KMS-11 (cell line): Measurements from ENCODE around the gene ULK1.

Source experiments
- H2AFZ ChIP-seq: fragments of 200-600 bp; sonication (generic); 2 replicates; pipeline ENCODE4 v1.6.1; 2016; ENCODE audit warnings: antibody characterized with exemption, mixed run types, low read depth
- H3K27ac ChIP-seq: fragments of 200-600 bp; sonication (generic); 2 replicates; pipeline ENCODE4 v1.6.1; 2016; ENCODE audit warnings: mild to moderate bottlenecking, mixed run types
- H3K27me3 ChIP-seq: fragments of 200-600 bp; sonication (generic); 2 replicates; pipeline ENCODE4 v1.6.1; 2017; ENCODE audit warnings: mild to moderate bottlenecking, low read depth, mixed run types, moderate library complexity; ENCODE audit not compliant: insufficient read depth
- H3K36me3 ChIP-seq: fragments of 200-600 bp; sonication (generic); 2 replicates; pipeline ENCODE4 v1.6.1; 2017; ENCODE audit warnings: mild to moderate bottlenecking, mixed run types; ENCODE audit not compliant: insufficient read depth
- H3K4me1 ChIP-seq: fragments of 200-600 bp; sonication (generic); 2 replicates; pipeline ENCODE4 v1.6.1; 2016; ENCODE audit warnings: mild to moderate bottlenecking, low read depth, mixed run types; ENCODE audit not compliant: poor library complexity, severe bottlenecking
- H3K4me2 ChIP-seq: fragments of 200-600 bp; sonication (generic); 2 replicates; pipeline ENCODE4 v1.7.0; 2016; ENCODE audit warnings: mild to moderate bottlenecking, mixed run types
- H3K4me3 ChIP-seq: fragments of 200-600 bp; sonication (generic); IDR thresholded peaks from 2 replicates; pipeline ENCODE4 v1.6.1; 2017; ENCODE audit warnings: low read depth, low read length, mixed read lengths; ENCODE audit not compliant: insufficient read depth
- H3K79me2 ChIP-seq: fragments of 200-600 bp; sonication (generic); 2 replicates; pipeline ENCODE4 v1.6.1; 2016; ENCODE audit warnings: low read depth, mixed run types; ENCODE audit not compliant: insufficient read depth
- H3K9ac ChIP-seq: fragments of 200-600 bp; sonication (generic); 2 replicates; pipeline ENCODE4 v1.6.1; 2016; ENCODE audit warnings: mild to moderate bottlenecking, mixed run types
- H4K20me1 ChIP-seq: fragments of 200-600 bp; sonication (generic); 2 replicates; pipeline ENCODE4 v1.6.1; 2016; ENCODE audit warnings: mild to moderate bottlenecking, mixed run types; ENCODE audit not compliant: insufficient read depth
- TF ChIP-seq, protein P1 (sequence below): fragments of 200-600 bp; sonication (generic); conservative IDR thresholded peaks from 2 replicates; pipeline ENCODE4 v1.6.1; 2017; ENCODE audit warnings: low read depth, mild to moderate bottlenecking, antibody characterized with exemption, low read length, moderate library complexity, mixed read lengths

ULK1 gene

DNA sequence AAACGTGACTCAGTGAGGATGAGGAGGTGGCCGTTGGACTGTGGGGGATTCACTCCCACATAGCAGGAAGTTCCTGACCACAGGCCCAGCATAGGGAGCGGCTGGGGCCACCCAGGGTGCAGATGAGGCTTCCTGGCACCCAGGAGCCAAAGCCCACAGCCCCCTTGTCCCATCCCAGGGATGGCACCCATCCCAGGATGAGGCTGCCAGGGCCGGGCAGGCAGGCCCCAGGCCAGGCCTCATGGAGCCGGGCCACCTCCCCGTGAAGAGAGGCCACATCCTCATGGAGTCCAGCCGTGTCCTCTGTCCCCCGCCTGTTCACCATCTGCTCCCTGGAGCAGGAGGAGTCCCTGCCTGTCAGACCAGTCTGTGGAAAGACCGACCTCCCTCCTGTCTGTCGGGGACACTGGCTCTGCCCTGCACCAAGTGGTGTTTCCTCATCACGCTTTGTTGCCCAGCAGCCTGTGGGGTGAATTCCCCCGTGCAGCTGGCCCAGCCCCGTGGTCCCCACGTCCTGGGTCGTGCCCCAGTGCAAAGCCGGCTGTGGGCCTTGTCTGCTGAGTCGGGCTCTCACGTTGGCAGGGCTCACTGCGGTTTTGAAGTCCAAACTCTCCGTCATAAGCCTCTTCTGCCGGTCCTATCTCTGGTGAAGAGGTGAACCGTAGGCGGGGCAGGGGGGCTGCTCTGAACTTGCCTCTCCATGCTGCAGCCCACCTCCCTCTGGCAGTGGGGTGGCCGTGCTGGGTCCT, 41.7 kb upstream of the ULK1 start:
- H2AFZ ChIP-seq, result no peak overlapping the region
- no peaks in the 10 kb centered on the region for H3K27me3 ChIP-seq
- H3K4me3 ChIP-seq, result no peak overlapping the region
- TF ChIP-seq, protein P1, sequence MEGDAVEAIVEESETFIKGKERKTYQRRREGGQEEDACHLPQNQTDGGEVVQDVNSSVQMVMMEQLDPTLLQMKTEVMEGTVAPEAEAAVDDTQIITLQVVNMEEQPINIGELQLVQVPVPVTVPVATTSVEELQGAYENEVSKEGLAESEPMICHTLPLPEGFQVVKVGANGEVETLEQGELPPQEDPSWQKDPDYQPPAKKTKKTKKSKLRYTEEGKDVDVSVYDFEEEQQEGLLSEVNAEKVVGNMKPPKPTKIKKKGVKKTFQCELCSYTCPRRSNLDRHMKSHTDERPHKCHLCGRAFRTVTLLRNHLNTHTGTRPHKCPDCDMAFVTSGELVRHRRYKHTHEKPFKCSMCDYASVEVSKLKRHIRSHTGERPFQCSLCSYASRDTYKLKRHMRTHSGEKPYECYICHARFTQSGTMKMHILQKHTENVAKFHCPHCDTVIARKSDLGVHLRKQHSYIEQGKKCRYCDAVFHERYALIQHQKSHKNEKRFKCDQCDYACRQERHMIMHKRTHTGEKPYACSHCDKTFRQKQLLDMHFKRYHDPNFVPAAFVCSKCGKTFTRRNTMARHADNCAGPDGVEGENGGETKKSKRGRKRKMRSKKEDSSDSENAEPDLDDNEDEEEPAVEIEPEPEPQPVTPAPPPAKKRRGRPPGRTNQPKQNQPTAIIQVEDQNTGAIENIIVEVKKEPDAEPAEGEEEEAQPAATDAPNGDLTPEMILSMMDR, result no peak
- no peaks in the 10 kb centered on the region for H4K20me1 ChIP-seq
- H3K36me3 ChIP-seq, result no peaks in the 10 kb centered on the region
- H3K4me2 ChIP-seq, result no peak overlapping the region
- H3K79me2 ChIP-seq, result no peaks in the 10 kb centered on the region
- no peaks in the 10 kb centered on the region for H3K4me1 ChIP-seq
- H3K27ac ChIP-seq, result no peak overlapping the region
- H3K9ac ChIP-seq, result no peak overlapping the region

DNA sequence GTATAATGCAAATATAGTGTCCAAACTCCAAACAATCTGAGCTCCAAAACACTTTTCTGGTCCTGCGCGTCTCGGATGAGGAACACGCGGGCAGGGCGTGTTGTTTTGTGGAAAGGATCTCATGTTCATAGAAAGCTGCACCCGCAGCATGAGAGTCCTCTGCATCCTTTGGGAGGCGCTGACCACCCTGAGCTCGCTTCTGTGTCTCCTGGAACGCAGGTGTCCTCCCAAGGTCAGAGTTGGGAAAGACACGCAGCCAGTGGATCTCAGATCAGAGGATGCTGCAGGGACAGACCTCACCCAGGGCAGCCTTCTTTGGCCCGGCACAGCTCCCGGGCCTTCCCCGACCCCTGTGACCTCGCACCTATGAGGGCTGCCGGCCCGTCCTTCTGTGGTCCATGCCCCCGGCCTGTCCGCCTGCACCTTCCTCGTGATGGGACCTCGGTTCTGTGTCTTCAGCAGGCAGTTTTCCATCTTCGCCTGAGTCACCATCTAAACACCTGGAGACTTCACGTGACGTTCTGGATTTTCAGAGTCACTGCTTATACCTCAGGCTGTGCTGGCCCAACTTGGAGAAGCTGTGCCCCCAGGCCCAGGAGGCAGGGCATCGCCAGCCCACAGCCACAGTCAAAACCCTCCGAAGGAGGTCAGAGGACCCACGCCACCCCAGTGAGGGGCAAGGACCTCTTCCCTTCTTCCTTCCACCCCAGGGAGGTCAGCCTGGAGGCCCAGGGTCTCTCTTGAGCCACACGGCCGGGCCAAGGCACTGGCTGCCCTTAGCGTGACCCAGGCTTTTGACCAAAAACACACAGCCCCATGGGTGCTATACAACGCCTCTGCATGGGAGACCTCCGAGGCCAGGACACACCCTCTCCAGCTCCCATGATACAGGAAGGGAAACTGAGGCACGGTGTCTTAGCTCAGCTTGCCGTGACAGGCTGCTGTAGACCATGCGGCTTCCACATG, 40.3 kb upstream of the ULK1 start:
- Histone ChIP-seq H3K4me3 (no peak overlapping the region), H3K4me2 (no peak overlapping the region), H3K4me1 (no peaks in the 10 kb centered on the region), H4K20me1 (no peaks in the 10 kb centered on the region), H3K27ac (no peak overlapping the region), H2AFZ (no peak overlapping the region), H3K27me3 (no peaks in the 10 kb centered on the region), H3K36me3 (no peaks in the 10 kb centered on the region), H3K79me2 (no peaks in the 10 kb centered on the region), H3K9ac (no peak overlapping the region)
- TF ChIP-seq, protein P1, result no peak

DNA sequence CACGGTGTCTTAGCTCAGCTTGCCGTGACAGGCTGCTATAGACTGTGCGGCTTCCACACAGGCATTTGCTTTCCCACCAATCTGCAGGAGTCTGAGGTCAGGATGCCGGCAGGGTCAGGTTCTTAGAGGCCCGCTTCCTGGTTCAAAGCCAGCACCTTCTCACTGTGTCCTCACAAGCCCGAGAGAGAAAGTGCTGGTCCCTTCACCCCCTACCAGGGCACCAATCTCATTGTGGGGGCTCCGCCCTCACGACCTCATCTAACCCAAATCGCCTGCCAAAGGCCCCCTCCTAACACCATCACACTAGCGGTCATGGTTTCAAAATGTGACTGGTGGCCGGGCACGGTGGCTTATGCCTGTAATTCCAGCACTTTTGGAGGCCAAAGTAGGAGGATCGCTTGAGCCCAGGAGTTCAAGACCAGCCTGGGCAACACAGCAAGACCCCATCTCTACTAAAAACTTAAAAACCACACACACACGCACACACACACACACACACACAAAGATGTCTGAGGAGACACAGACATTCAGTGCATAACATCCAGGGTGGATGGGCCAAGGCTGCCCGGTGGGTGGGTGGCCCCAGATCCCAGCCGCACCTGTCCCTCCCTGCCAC, 39.5 kb upstream of the ULK1 start:
- H3K36me3 ChIP-seq, result no peaks in the 10 kb centered on the region
- H4K20me1 ChIP-seq, result no peaks in the 10 kb centered on the region
- no peak overlapping the region for H3K4me3 ChIP-seq
- H2AFZ ChIP-seq, result no peak overlapping the region
- H3K79me2 ChIP-seq, result no peaks in the 10 kb centered on the region
- no peak overlapping the region for H3K4me2 ChIP-seq
- TF ChIP-seq, protein P1, result no peak
- H3K27me3 ChIP-seq, result no peaks in the 10 kb centered on the region
- H3K27ac ChIP-seq, result no peak overlapping the region
- H3K4me1 ChIP-seq, result no peaks in the 10 kb centered on the region
- no peak overlapping the region for H3K9ac ChIP-seq

DNA sequence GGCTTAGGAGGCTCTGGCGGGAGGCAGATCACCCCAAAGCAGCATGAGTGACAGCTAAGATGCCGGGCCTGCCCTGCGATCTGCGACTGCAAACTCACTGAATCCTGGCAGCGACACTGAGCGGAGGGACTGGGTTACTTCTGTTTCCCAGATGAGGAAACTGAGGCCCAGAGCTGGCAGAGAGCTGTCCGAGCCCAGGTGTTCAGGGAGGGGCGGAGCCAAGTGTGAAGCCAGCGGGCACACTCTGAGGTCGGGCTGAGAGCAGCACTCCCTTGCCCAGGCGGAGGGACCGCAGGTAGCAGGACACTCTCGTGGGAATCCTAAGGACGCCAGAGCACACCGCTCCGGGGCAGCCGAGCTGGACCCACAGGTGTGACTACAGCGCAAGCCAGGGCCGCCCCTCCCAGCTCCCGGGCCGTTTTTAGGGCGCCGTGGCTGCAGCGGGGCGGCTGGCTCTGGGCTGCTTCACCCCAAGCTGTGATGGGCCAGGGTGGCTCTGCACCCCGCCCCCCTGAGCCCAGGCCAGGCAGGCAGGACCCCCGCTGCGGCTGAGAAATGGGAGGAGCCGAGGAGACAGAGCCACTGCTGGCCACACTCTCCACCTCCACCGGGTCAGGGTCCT, 38.8 kb upstream of the ULK1 start:
- Histone ChIP-seq H3K9ac (no peak overlapping the region), H3K36me3 (no peaks in the 10 kb centered on the region), H3K27me3 (no peaks in the 10 kb centered on the region), H3K27ac (no peak overlapping the region), H4K20me1 (no peaks in the 10 kb centered on the region), H2AFZ (no peak overlapping the region), H3K79me2 (no peaks in the 10 kb centered on the region), H3K4me1 (no peaks in the 10 kb centered on the region), H3K4me3 (no peak overlapping the region), H3K4me2 (no peak overlapping the region)
- TF ChIP-seq, protein P1, result no peak
